ENCODE data around the gene GTPBP4. TPM values are rescaled to one million over a fixed set of nuclear protein-coding genes. Genes with fewer than 3 reads are reported as not detected.

Gene GTPBP4
- total and polyA plus RNA-seq, 9 of the 15 experiments (the other 6 are each of a cell fraction or from before 2014, with no cell fraction given), result 79.0 to 155 (median 128) TPM

DNA sequence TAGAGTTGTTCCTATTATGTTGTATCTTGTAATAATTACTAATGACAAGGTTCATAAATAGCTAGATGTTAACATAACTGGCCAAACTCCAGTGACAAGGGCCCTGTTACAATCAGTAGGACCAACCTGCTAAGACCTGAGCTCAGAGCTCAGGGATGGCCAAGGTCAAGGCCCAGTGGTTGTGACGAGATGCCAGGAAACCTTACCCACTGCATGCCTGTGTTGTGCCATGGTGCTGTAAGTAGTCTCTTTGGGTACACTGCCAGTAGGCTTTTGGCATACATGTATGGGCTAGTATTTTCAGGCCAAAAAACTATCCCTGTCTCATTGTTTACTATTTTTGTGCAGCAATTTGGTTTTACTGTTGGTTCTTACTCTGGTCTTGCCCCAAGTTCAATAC, 45.4 kb downstream of the GTPBP4 start:
- ChIA-PET POLR2A (interaction anchor here (0.9 kb wide), 1 partner anchor 15 kb away, joined by 3 read pairs; the partner anchor contains the start of gene IDI1), CTCF (ENCODE audit: low intra/inter-chr PET ratio) (no interaction called here)
- Histone ChIP-seq H3K9me3 (replicated peaks; ENCODE audit: control insufficient read depth, insufficient read depth, low read depth, low read length) (no peaks in the 10 kb centered on the region), H3K4me2 (ENCODE audit: insufficient read depth, low read length) (no peak overlapping the region), H4K20me1 (replicated peaks; ENCODE audit: control insufficient read depth, insufficient read depth, low read length) (no peaks in the 10 kb centered on the region; the same call in 1 of the 2 replicates), H3K4me1 (replicated peaks in 1 of 2; ENCODE audit: control insufficient read depth in 2 of 2, insufficient read depth in 2 of 2, low read length in 2 of 2) (peaks cover 2 to 3% of the 10 kb centered on the region in 2 experiments; a peak in 2 of 5 replicates), H3K36me3 (ENCODE audit: control insufficient read depth, insufficient read depth, low read length) (peaks cover 8% of the 10 kb centered on the region; the same call in 1 of the 3 replicates), H3K27ac (ENCODE audit: extremely low read depth, low read depth, low read length) (no peak overlapping the region), H3K79me2 (ENCODE audit: control insufficient read depth, insufficient read depth, low read length) (no peaks in the 10 kb centered on the region), H3K27me3 (ENCODE audit: control insufficient read depth in 2 of 2, insufficient read depth in 2 of 2, low read length in 2 of 2) (no peaks in the 10 kb centered on the region), H2AFZ (ENCODE audit: low read depth, low read length) (no peak overlapping the region), H3K9me1 (ENCODE audit: control insufficient read depth, insufficient read depth, low read length) (no peaks in the 10 kb centered on the region), H3K4me3 (no peak overlapping the region), H3K9ac (ENCODE audit: insufficient read depth in 1 of 2, low read depth in 2 of 2, low read length in 2 of 2) (no peak overlapping the region)
- WGBS (ENCODE audit: insufficient coverage, low coverage, missing lambda C conversion rate), result 69% methylated on average over 1 of the region's 1 CpG
- intact Hi-C loops (cut with micrococcal nuclease) (no loop called here), in situ Hi-C loops (cut with MboI) (no loop called here)
- BruUV-seq (replicated peaks), result no TSS peak
- DNase-seq (ENCODE audit: extremely low read depth in 1 of 4, low spot score in 3 of 4) (no peak), ATAC-seq (no peak), FAIRE-seq (no peak)
- TF ChIP-seq ZNF512 (tag; IDR thresholded peaks at IDR 0.05) (no peak), RFX1 (IDR thresholded peaks at IDR 0.05) (no peak), MEIS2 (IDR thresholded peaks at IDR 0.05; ENCODE audit: partially characterized antibody) (no peak), TEAD2 (tag; IDR thresholded peaks at IDR 0.05) (no peak), RBM39 (optimal IDR thresholded peaks at IDR 0.05; ENCODE audit: low read depth, low read length) (no peak), HMGN3 (IDR thresholded peaks at IDR 0.05; ENCODE audit: borderline replicate concordance, extremely low read depth, insufficient read length, low read depth, low read length) (no peak), RBM14 (IDR thresholded peaks at IDR 0.05; ENCODE audit: borderline replicate concordance, insufficient read depth, low read depth, low read length) (no peak), NCOA6 (IDR thresholded peaks at IDR 0.05) (no peak), ATF7 (IDR thresholded peaks at IDR 0.05) (no peak), CBX5 (IDR thresholded peaks at IDR 0.05; ENCODE audit: borderline replicate concordance, low read depth) (no peak), MTA3 (IDR thresholded peaks at IDR 0.05; ENCODE audit: borderline replicate concordance) (no peak)
- TF ChIP-seq, protein P1, sequence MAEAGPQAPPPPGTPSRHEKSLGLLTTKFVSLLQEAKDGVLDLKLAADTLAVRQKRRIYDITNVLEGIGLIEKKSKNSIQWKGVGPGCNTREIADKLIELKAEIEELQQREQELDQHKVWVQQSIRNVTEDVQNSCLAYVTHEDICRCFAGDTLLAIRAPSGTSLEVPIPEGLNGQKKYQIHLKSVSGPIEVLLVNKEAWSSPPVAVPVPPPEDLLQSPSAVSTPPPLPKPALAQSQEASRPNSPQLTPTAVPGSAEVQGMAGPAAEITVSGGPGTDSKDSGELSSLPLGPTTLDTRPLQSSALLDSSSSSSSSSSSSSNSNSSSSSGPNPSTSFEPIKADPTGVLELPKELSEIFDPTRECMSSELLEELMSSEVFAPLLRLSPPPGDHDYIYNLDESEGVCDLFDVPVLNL (CRISPR knock-in tag; IDR thresholded peaks at IDR 0.05; ENCODE audit: low read depth), result no peak

Data from K562 (cell line).